ENCODE results near the gene ANG.
A peak's percentile ranks its signal among the peaks of the same experiment; 100 is the strongest.

Gene ANG

GRCh38 chr14:20679907-20680306 lies 8.7 kb upstream of the ANG start:
- DNase-seq, result peak; percentile 37 to 52

- DNase-seq, result no peak
These were observed 8.2 kb upstream of the ANG start for GRCh38 chr14:20680363-20680762.

- no peak for DNase-seq
These were observed 7.7 kb upstream of the ANG start for GRCh38 chr14:20680843-20681347.

GRCh38 chr14:20681348-20682126 lies 7.0 kb upstream of the ANG start:
- DNase-seq, result peak; percentile 88 to 89

- DNase-seq, result no peak
These were observed 6.5 kb upstream of the ANG start for GRCh38 chr14:20682127-20682434.

- peak; percentile 76 for DNase-seq
These were observed 6.0 kb upstream of the ANG start for GRCh38 chr14:20682435-20683124.

GRCh38 chr14:20683125-20683890 lies 5.3 kb upstream of the ANG start:
- DNase-seq, result peak; percentile 89 to 91

- DNase-seq, result peak; percentile 65 to 76
These were observed 4.5 kb upstream of the ANG start, which contains the start of gene RNASE4 for GRCh38 chr14:20683891-20684661. RNASE4 (plus strand) TSS chr14:20684560; CDS start chr14:20699372, 14,812 bp downstream.

GRCh38 chr14:20684662-20685456 lies 3.7 kb upstream of the ANG start:
- peak; percentile 46 to 69 for DNase-seq

GRCh38 chr14:20686386-20687143 lies 2.0 kb upstream of the ANG start:
- DNase-seq, result no peak

GRCh38 chr14:20687362-20688166 lies 1.0 kb upstream of the ANG start:
- DNase-seq, result no peak

- DNase-seq, result peak; percentile 91 to 98
These were observed 2.5 kb downstream of the ANG start for GRCh38 chr14:20690848-20691640.

GRCh38 chr14:20692116-20692751 lies 3.7 kb downstream of the ANG start:
- DNase-seq, result no peak

GRCh38 chr14:20696764-20697163 lies 8.2 kb downstream of the ANG start:
- no peak for DNase-seq

GRCh38 chr14:20697273-20698017 lies 8.9 kb downstream of the ANG start:
- DNase-seq, result peak; percentile 72 to 73

GRCh38 chr14:20698018-20698329 lies 9.4 kb downstream of the ANG start:
- DNase-seq, result no peak

- DNase-seq, result no peak
These were observed 10.4 kb downstream of the ANG start for GRCh38 chr14:20698934-20699333.

GRCh38 chr14:20699931-20700330 lies 11.4 kb downstream of the ANG start:
- DNase-seq, result no peak

All from Kasumi-1 (cell line).